ENCODE results near the gene GPAM. TPM values are rescaled to one million over a fixed set of nuclear protein-coding genes. Genes with fewer than 3 reads are reported as not detected.
"Not testable (repeated sequence)": the region's sequence is repeated elsewhere in the genome, so short reads cannot be mapped to it uniquely, and the experiment has no call there.

Gene GPAM
- total RNA-seq, 2 donors from 2014 or later: 18.5 to 21.3 TPM

DNA sequence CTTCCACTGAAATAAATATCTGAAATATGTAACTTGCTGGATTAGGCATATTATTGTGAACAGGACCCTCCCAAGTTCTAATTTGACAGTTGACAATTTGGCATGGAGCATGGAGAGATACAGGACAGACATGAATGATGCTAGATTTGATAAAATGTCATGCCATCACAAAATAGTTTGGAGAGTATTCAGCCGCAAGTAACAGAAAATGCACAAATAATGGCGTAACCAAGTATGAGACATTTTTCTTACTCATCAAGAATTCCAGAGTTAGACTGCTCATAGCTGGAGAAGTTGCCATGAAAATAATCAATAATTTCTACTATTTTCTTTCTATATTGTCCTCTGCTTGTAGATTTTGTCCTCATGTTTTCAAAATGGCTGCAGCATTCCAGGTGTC lies 45.5 kb upstream of the GPAM start:
- 97 to 100% methylated on average over 2 of the region's 2 CpGs for WGBS, 2 experiments (ENCODE audit: insufficient coverage in 1 of 2, insufficient read length in 1 of 2)
- H3K36me3 Mint-ChIP-seq (ENCODE audit: low read depth): no peaks in the 10 kb centered on the region
- Histone ChIP-seq H3K4me1 (ENCODE audit: control insufficient read depth, insufficient read depth, low read length) (peaks cover 2% of the 10 kb centered on the region), H3K27ac (ENCODE audit: low read depth, low read length) (no peak overlapping the region), H3K9me3 (ENCODE audit: control insufficient read depth, low read length) (peaks cover 11% of the 10 kb centered on the region), H3K9ac (ENCODE audit: extremely low read depth, low read length, poor library complexity, severe bottlenecking) (no peak overlapping the region), H3K36me3 (ENCODE audit: control insufficient read depth, insufficient read depth, low read length) (no peaks in the 10 kb centered on the region), H3K4me3 (ENCODE audit: low read length) (no peak overlapping the region), H3K27me3 (ENCODE audit: control insufficient read depth, insufficient read depth, low read length, poor library complexity, severe bottlenecking) (no peaks in the 10 kb centered on the region)
- no peaks in the 10 kb centered on the region for H3K27me3 Mint-ChIP-seq (ENCODE audit: insufficient read depth)
- no peak overlapping the region for H3K4me3 Mint-ChIP-seq
- no peak overlapping the region for H3K27ac Mint-ChIP-seq
- no peak for TF ChIP-seq CTCF (conservative IDR thresholded peaks at IDR 0.05)
- no peak for DNase-seq
- H3K4me1 Mint-ChIP-seq: peaks cover 20% of the 10 kb centered on the region
- H3K9me3 Mint-ChIP-seq: peaks cover 15% of the 10 kb centered on the region

DNA sequence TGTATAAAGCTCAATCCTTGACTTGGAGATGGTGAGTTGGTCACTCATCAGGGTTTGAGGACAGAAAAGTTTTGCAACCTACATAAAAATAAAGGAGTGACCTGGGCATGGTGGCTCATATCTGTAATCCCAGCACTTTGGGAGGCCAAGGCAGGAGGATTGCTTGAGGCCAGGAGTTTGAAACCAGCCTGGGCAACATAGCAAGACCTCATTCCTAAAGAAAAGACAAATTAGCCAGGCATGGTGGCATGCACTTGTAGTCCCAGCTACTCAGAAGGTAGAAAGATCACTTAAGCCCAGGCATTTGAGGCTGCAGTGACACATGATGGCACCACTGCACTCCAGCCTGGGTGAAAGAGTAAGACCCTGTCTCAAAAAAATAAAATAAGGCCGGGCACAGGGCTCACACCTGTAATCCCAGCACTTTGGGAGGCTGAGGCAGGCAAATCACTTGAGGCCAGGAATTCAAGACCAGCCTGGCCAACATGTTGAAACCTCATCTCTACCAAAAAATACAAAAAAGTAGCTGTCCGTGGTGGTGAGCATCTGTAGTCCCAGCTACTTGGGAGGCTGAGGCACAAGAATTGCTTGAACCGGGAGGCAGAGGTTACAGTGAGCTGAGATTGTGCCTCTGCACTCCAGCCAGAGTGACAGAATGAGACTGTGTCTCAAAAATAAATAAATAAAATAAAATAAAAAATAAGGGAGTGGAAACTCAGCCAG lies 45.0 kb upstream of the GPAM start:
- H3K27me3 Mint-ChIP-seq (ENCODE audit: insufficient read depth): not testable (repeated sequence)
- 86 to 92% methylated on average over 1 to 3 of the region's 3 CpGs for WGBS, 2 experiments (ENCODE audit: insufficient coverage in 1 of 2, insufficient read length in 1 of 2)

GRCh38 chr10:112227331-112227987 lies 43.9 kb upstream of the GPAM start:
- WGBS, 2 experiments (ENCODE audit: insufficient coverage in 1 of 2, insufficient read length in 1 of 2): 92 to 100% methylated on average over 2 to 6 of the region's 6 CpGs

More for the DNA sequence above, 45.0 kb upstream of the GPAM start:
- not testable (repeated sequence) for H3K9ac ChIP-seq (ENCODE audit: extremely low read depth, low read length, poor library complexity, severe bottlenecking); H3K27ac ChIP-seq (ENCODE audit: low read depth, low read length); H3K4me3 ChIP-seq (ENCODE audit: low read length); H3K27ac Mint-ChIP-seq; H3K36me3 ChIP-seq (ENCODE audit: control insufficient read depth, insufficient read depth, low read length); H3K4me3 Mint-ChIP-seq; DNase-seq; H3K36me3 Mint-ChIP-seq (ENCODE audit: low read depth); H3K27me3 ChIP-seq (ENCODE audit: control insufficient read depth, insufficient read depth, low read length, poor library complexity, severe bottlenecking); H3K4me1 ChIP-seq (ENCODE audit: control insufficient read depth, insufficient read depth, low read length)
- H3K9me3 ChIP-seq (ENCODE audit: control insufficient read depth, low read length): peaks cover 11% of the 10 kb centered on the region
- peaks cover 15% of the 10 kb centered on the region for H3K9me3 Mint-ChIP-seq
- H3K4me1 Mint-ChIP-seq: peaks cover 20% of the 10 kb centered on the region

More at GRCh38 chr10:112227331-112227987, 43.9 kb upstream of the GPAM start:
- peaks cover 11% of the 10 kb centered on the region for H3K9me3 ChIP-seq (ENCODE audit: control insufficient read depth, low read length)
- H3K27ac ChIP-seq (ENCODE audit: low read depth, low read length): no peak overlapping the region
- no peak overlapping the region for H3K4me3 Mint-ChIP-seq
- no peak overlapping the region for H3K27ac Mint-ChIP-seq
- H3K4me1 Mint-ChIP-seq: peaks cover 19% of the 10 kb centered on the region
- H3K36me3 ChIP-seq (ENCODE audit: control insufficient read depth, insufficient read depth, low read length): no peaks in the 10 kb centered on the region
- no peak for DNase-seq
- no peaks in the 10 kb centered on the region for H3K27me3 Mint-ChIP-seq (ENCODE audit: insufficient read depth)
- peaks cover 15% of the 10 kb centered on the region for H3K9me3 Mint-ChIP-seq
- H3K27me3 ChIP-seq (ENCODE audit: control insufficient read depth, insufficient read depth, low read length, poor library complexity, severe bottlenecking): no peaks in the 10 kb centered on the region
- peaks cover 2% of the 10 kb centered on the region for H3K4me1 ChIP-seq (ENCODE audit: control insufficient read depth, insufficient read depth, low read length)
- H3K4me3 ChIP-seq (ENCODE audit: low read length): no peak overlapping the region
- no peak for TF ChIP-seq CTCF (conservative IDR thresholded peaks at IDR 0.05)
- no peaks in the 10 kb centered on the region for H3K36me3 Mint-ChIP-seq (ENCODE audit: low read depth)
- H3K9ac ChIP-seq (ENCODE audit: extremely low read depth, low read length, poor library complexity, severe bottlenecking): no peak overlapping the region

Measured in endodermal cell (in vitro differentiated cells).